GM12874 (cell line): Measurements from ENCODE around the gene ANO10.

Source experiments
- CTCF ChIP-seq: IDR thresholded peaks from 2 replicates; pipeline ENCODE4 v1.5.1; 2011; ENCODE audit warnings: low read depth, mild to moderate bottlenecking, control low read depth, low read length, moderate library complexity; ENCODE audit not compliant: insufficient read depth

ANO10 gene

DNA sequence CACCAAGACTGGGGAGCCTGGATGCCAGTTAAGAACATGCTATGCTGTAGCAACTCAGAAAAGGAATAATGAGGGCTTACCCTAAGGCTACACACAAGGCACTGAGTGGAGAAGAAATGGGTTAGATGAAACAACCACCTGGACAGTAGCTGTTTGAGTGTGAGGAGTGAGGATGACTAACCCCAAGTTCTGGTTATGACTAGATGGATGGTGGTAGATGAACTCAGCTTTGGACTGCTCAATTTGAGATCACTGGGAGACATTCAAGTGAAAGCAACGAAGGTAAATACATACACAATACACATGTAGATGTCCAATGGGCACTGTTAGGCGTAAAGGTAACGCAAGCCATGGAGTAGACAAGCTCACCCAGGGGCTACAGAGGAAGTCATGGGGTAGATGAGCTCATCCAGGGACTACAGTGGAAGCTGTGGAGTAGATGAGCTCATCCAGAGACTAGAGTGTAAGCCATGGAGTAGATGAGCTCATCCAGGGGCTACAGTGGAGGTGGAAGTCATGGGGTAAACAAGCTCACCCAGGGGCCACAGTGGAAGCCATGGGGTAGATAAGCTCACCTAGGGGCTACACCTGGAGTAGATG, 98.3 kb downstream of the ANO10 start:
- TF ChIP-seq CTCF, result no peak

DNA sequence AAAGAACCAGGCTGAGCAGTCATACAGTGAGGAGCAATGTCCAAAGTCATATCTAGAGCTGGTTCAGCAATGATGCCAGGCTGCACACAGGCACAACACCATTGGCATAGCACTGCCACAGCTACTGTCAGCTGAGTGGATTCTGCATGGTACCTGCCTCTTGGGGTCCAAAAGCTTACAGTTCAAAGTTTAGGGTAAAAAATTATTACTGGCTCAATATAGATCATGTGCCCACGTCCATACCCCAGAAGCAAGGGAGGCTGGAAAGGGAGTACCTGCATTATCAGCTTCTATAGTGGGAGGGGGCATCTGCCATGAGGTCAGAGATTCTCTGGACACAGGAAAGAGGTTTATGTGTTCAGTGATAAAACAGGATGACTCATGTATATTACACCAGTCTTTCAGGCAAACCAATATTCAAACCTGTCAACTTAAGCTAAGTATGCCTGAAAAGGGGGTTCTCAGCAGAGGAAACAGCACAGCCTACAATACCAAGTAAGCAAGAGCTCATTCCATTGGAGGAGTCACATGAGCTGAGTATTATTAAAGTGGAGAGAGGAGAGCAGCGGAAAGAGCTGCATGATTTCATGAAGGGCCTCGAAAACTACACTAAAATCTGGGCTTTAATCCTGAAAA, 99.0 kb downstream of the ANO10 start:
- TF ChIP-seq CTCF, result no peak

DNA sequence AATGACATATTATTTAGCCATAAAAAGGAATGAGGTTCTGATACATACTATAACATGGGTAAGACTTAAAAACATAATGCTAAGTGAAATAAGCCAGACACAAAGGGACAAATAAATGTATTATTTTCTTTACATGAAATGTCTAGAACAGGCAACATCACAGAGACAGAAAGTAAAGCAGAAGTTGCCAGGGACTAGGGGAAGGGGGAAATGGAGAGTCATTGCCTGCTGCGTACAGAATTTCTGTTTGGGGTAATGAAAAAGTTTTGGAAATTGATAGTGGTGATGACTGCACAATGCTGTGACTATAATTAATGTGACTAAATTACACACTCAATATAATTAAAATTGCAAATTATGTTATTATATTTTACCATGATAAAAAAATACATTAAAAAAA, 99.9 kb downstream of the ANO10 start:
- TF ChIP-seq CTCF, result no peak

DNA sequence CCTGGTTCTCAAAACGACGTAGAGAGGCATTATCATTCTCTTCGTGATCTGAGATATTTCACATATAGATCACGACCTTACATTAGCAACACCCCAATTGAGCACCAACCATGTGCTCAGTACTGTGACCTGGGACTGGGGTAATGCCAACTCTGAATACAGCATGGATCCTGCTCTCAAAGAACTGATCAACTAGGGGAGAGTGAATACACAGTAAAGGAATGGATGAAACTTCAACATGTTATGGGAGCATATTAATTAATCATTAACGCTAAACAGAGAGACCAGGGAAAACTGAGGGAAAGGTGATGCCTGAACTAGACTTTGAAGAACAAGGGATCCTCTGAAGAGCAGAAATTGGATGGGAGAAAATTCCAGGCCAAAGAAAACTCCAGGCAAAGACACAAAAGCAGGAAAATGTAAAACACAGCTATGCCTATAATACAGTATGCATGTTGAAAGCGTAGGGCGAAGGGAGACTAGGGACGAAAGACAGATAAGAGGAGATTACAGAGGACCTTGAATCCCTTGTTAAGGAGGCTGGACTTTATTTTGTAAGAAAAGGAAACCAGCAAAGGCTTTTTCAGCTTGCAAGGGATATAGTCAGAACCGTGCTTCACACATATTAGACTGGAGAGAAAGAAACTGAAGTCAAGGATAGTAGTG, 105.7 kb downstream of the ANO10 start:
- no peak for TF ChIP-seq CTCF

DNA sequence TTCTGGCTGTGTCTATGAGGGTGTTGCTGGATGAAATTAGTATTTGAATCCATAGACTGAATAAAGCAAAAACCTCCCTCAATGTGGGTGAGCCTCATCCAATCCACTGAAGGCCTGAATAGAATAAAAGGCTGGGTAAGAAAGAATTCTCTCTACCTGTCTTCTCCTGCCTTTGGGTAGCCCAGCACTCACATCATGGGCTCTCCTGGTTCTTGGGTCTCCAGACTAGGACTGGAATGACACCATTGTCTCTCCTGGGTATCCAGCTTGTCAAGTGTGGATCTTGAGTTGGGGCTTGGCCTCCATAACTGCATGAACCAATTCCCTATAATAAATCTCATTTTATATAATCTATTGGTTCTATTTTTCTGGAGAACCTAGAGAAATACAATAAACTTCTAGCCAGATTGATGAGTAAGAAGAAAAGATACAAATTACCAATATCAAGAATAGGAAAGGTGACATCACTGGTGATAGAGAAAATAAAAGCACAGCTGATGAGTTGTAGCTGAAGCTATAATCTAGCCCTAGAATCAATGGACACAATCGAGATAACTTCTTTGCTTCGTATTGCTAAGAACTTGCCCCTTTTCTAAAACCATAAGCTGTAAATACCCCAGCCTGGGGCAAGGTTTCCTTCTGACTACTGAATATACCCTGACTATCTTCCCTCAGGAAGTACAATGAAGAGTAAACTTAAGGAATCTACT, 106.4 kb downstream of the ANO10 start:
- no peak for TF ChIP-seq CTCF

GRCh38 chr3:43512754-43513404, 108.9 kb downstream of the ANO10 start:
- TF ChIP-seq CTCF, result no peak

DNA sequence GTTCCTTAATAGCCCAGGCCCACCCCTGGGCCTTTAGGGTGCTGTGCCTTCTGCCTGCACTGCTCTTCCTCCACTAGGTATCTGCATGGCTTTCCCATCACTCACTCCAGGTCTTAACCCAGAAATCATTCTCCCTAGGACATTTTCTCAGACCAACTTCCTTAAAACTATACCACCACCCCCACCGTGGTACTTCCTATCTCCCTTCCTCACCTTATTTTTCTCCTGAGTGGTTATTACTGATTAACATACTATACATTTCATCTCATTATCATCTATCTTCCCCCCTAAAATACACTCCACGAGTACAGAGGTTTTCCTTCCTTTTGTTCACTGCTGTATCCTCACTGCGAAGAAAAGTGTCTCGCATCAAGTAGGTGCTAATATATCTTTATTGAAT, 115.2 kb downstream of the ANO10 start:
- TF ChIP-seq CTCF, result no peak
